ENCODE results near the gene BICDL1.
A peak's percentile ranks its signal among the peaks of the same experiment; 100 is the strongest.
"Not testable (repeated sequence)": the region's sequence is repeated elsewhere in the genome, so short reads cannot be mapped to it uniquely, and the experiment has no call there.

Gene BICDL1

GRCh38 chr12:120019938-120020337 lies 30.9 kb downstream of the BICDL1 start:
- Mint-ChIP-seq H3K9me3 (no peaks in the 10 kb centered on the region), H3K4me1 (peaks cover 45% of the 10 kb centered on the region), H3K27me3 (no peaks in the 10 kb centered on the region), H3K4me3 (no peak overlapping the region), H3K27ac (peak overlapping the region; percentile 52), H3K36me3 (peaks cover 32% of the 10 kb centered on the region)

- H3K4me3 Mint-ChIP-seq, result no peak overlapping the region
- H3K27ac Mint-ChIP-seq, result no peak overlapping the region
- H3K36me3 Mint-ChIP-seq, result peaks cover 25% of the 10 kb centered on the region
- no peaks in the 10 kb centered on the region for H3K9me3 Mint-ChIP-seq
- H3K27me3 Mint-ChIP-seq, result no peaks in the 10 kb centered on the region
- H3K4me1 Mint-ChIP-seq, result peaks cover 15% of the 10 kb centered on the region
Observed at GRCh38 chr12:120024193-120024592, 35.2 kb downstream of the BICDL1 start.

GRCh38 chr12:120025640-120026039 lies 36.6 kb downstream of the BICDL1 start:
- Mint-ChIP-seq H3K4me1 (peaks cover 6% of the 10 kb centered on the region), H3K9me3 (no peaks in the 10 kb centered on the region), H3K27ac (no peak overlapping the region), H3K27me3 (no peaks in the 10 kb centered on the region), H3K36me3 (peaks cover 25% of the 10 kb centered on the region), H3K4me3 (no peak overlapping the region)

- H3K4me3 Mint-ChIP-seq, result no peak overlapping the region
- H3K4me1 Mint-ChIP-seq, result peaks cover 40% of the 10 kb centered on the region
- H3K9me3 Mint-ChIP-seq, result no peaks in the 10 kb centered on the region
- peaks cover 8% of the 10 kb centered on the region for H3K36me3 Mint-ChIP-seq
- peak overlapping the region; percentile 84 for H3K27ac Mint-ChIP-seq
- no peaks in the 10 kb centered on the region for H3K27me3 Mint-ChIP-seq
Observed at GRCh38 chr12:120032242-120032641, 43.2 kb downstream of the BICDL1 start.

GRCh38 chr12:120037851-120038250 lies 48.8 kb downstream of the BICDL1 start:
- peaks cover 17% of the 10 kb centered on the region for H3K36me3 Mint-ChIP-seq
- no peaks in the 10 kb centered on the region for H3K27me3 Mint-ChIP-seq
- H3K9me3 Mint-ChIP-seq, result no peaks in the 10 kb centered on the region
- H3K4me3 Mint-ChIP-seq, result no peak overlapping the region
- peak overlapping the region; percentile 57 for H3K27ac Mint-ChIP-seq
- peaks cover 52% of the 10 kb centered on the region for H3K4me1 Mint-ChIP-seq

GRCh38 chr12:120039711-120040110 lies 50.7 kb downstream of the BICDL1 start:
- peaks cover 41% of the 10 kb centered on the region for H3K4me1 Mint-ChIP-seq
- no peak overlapping the region for H3K27ac Mint-ChIP-seq
- H3K9me3 Mint-ChIP-seq, result no peaks in the 10 kb centered on the region
- H3K4me3 Mint-ChIP-seq, result no peak overlapping the region
- H3K36me3 Mint-ChIP-seq, result peaks cover 28% of the 10 kb centered on the region
- no peaks in the 10 kb centered on the region for H3K27me3 Mint-ChIP-seq

- peaks cover 44% of the 10 kb centered on the region for H3K4me1 Mint-ChIP-seq
- peak overlapping the region; percentile 66 for H3K4me3 Mint-ChIP-seq
- H3K9me3 Mint-ChIP-seq, result no peaks in the 10 kb centered on the region
- H3K27ac Mint-ChIP-seq, result peak overlapping the region; percentile 91
- no peaks in the 10 kb centered on the region for H3K27me3 Mint-ChIP-seq
- H3K36me3 Mint-ChIP-seq, result peaks cover 29% of the 10 kb centered on the region
Observed at GRCh38 chr12:120041386-120042231, 52.6 kb downstream of the BICDL1 start.

GRCh38 chr12:120045367-120045766 lies 56.3 kb downstream of the BICDL1 start:
- not testable (repeated sequence) for H3K4me3 Mint-ChIP-seq, H3K27me3 Mint-ChIP-seq, H3K27ac Mint-ChIP-seq, H3K9me3 Mint-ChIP-seq
- peaks cover 59% of the 10 kb centered on the region for H3K4me1 Mint-ChIP-seq
- H3K36me3 Mint-ChIP-seq, result peaks cover 31% of the 10 kb centered on the region

GRCh38 chr12:120047072-120047471 lies 58.0 kb downstream of the BICDL1 start:
- Mint-ChIP-seq H3K36me3 (peaks cover 28% of the 10 kb centered on the region), H3K9me3 (peaks cover 4% of the 10 kb centered on the region), H3K27ac (peak overlapping the region; percentile 51), H3K4me3 (no peak overlapping the region), H3K27me3 (no peaks in the 10 kb centered on the region), H3K4me1 (peaks cover 50% of the 10 kb centered on the region)

- Mint-ChIP-seq H3K4me3 (peak overlapping the region; percentile 54), H3K36me3 (peaks cover 29% of the 10 kb centered on the region), H3K4me1 (peaks cover 54% of the 10 kb centered on the region), H3K9me3 (peaks cover 8% of the 10 kb centered on the region), H3K27ac (peak overlapping the region; percentile 91), H3K27me3 (no peaks in the 10 kb centered on the region)
Observed at GRCh38 chr12:120048263-120048662, 59.2 kb downstream of the BICDL1 start.

- Mint-ChIP-seq H3K4me1 (peaks cover 58% of the 10 kb centered on the region), H3K36me3 (peaks cover 22% of the 10 kb centered on the region), H3K4me3 (no peak overlapping the region), H3K9me3 (peaks cover 8% of the 10 kb centered on the region), H3K27me3 (no peaks in the 10 kb centered on the region), H3K27ac (peak overlapping the region; percentile 77)
Observed at GRCh38 chr12:120049426-120049825, 60.4 kb downstream of the BICDL1 start.

GRCh38 chr12:120051535-120051934 lies 62.5 kb downstream of the BICDL1 start:
- H3K36me3 Mint-ChIP-seq, result peaks cover 21% of the 10 kb centered on the region
- peaks cover 8% of the 10 kb centered on the region for H3K9me3 Mint-ChIP-seq
- H3K27me3 Mint-ChIP-seq, result no peaks in the 10 kb centered on the region
- H3K4me3 Mint-ChIP-seq, result no peak overlapping the region
- peaks cover 55% of the 10 kb centered on the region for H3K4me1 Mint-ChIP-seq
- no peak overlapping the region for H3K27ac Mint-ChIP-seq

- peaks cover 8% of the 10 kb centered on the region for H3K9me3 Mint-ChIP-seq
- peaks cover 19% of the 10 kb centered on the region for H3K36me3 Mint-ChIP-seq
- H3K4me3 Mint-ChIP-seq, result no peak overlapping the region
- H3K27me3 Mint-ChIP-seq, result no peaks in the 10 kb centered on the region
- H3K27ac Mint-ChIP-seq, result no peak overlapping the region
- H3K4me1 Mint-ChIP-seq, result peaks cover 29% of the 10 kb centered on the region
Observed at GRCh38 chr12:120054293-120054692, 65.3 kb downstream of the BICDL1 start.

- Mint-ChIP-seq H3K27me3 (no peaks in the 10 kb centered on the region), H3K36me3 (peaks cover 16% of the 10 kb centered on the region), H3K4me3 (no peak overlapping the region), H3K27ac (no peak overlapping the region), H3K9me3 (peaks cover 8% of the 10 kb centered on the region), H3K4me1 (peaks cover 29% of the 10 kb centered on the region)
Observed at GRCh38 chr12:120055231-120056000, 66.4 kb downstream of the BICDL1 start.

- H3K27me3 Mint-ChIP-seq, result no peaks in the 10 kb centered on the region
- H3K36me3 Mint-ChIP-seq, result peaks cover 14% of the 10 kb centered on the region
- H3K9me3 Mint-ChIP-seq, result peaks cover 7% of the 10 kb centered on the region
- no peak overlapping the region for H3K27ac Mint-ChIP-seq
- H3K4me3 Mint-ChIP-seq, result no peak overlapping the region
- H3K4me1 Mint-ChIP-seq, result peaks cover 28% of the 10 kb centered on the region
Observed at GRCh38 chr12:120056739-120057138, 67.7 kb downstream of the BICDL1 start.

- peak overlapping the region; percentile 35 for H3K27ac Mint-ChIP-seq
- no peaks in the 10 kb centered on the region for H3K9me3 Mint-ChIP-seq
- H3K36me3 Mint-ChIP-seq, result peaks cover 13% of the 10 kb centered on the region
- peaks cover 19% of the 10 kb centered on the region for H3K4me1 Mint-ChIP-seq
- H3K4me3 Mint-ChIP-seq, result no peak overlapping the region
- H3K27me3 Mint-ChIP-seq, result no peaks in the 10 kb centered on the region
Observed at GRCh38 chr12:120060196-120060595, 71.2 kb downstream of the BICDL1 start.
